GM12878 (cell line): ENCODE data around the gene PRPF6.

ENCODE experiments used
- CTCF ChIP-seq, 3 experiments: IDR thresholded peaks in 2 of 3; conservative IDR thresholded peaks in 1 of 3; 2 replicates each; pipeline ENCODE4 v1.5.1; 2011; ENCODE audit warnings: low read depth in 3 of 3, low read length in 3 of 3, mild to moderate bottlenecking in 3 of 3, control low read depth in 2 of 3, moderate library complexity in 2 of 3, inconsistent platforms in 1 of 3, mixed read lengths in 1 of 3; ENCODE audit not compliant: control insufficient read depth in 2 of 3, insufficient read depth in 1 of 3; ENCODE audit errors: extremely low read depth in 1 of 3
- EP300 ChIP-seq, 2 experiments: fragments of 150-350 bp in 1 of 2; IDR thresholded peaks; 2 replicates each; pipeline ENCODE4 v1.6.1; 2011 to 2012; ENCODE audit warnings: low read depth in 2 of 2, low read length in 2 of 2, borderline replicate concordance in 1 of 2, improper control_type of control experiment in 1 of 2, inconsistent platforms in 1 of 2; ENCODE audit not compliant: control insufficient read depth in 1 of 2
- JUND ChIP-seq: IDR thresholded peaks from 2 replicates; pipeline ENCODE4 v1.6.1; 2012; ENCODE audit warnings: low read depth, mild to moderate bottlenecking, low read length, improper control_type of control experiment, moderate library complexity
- NFYA ChIP-seq: IDR thresholded peaks from 2 replicates; pipeline ENCODE4 v1.6.1; 2011; ENCODE audit warnings: low read depth, mild to moderate bottlenecking, low read length, improper control_type of control experiment, borderline replicate concordance
- POLR2A ChIP-seq: IDR thresholded peaks from 2 replicates; pipeline ENCODE4 v1.6.1; 2011; ENCODE audit warnings: low read depth, mild to moderate bottlenecking, low read length
- ZNF207 ChIP-seq: fragments of 450-650 bp; IDR thresholded peaks from 2 replicates; pipeline ENCODE4 v1.6.1; 2014; ENCODE audit warnings: antibody characterized with exemption, mild to moderate bottlenecking, borderline replicate concordance

- TF ChIP-seq NFYA, result no peak
- no peak for TF ChIP-seq POLR2A
- TF ChIP-seq JUND, result no peak
- TF ChIP-seq EP300 (IDR thresholded peaks at IDR 0.05; ENCODE audit: borderline replicate concordance in 1 of 2, control insufficient read depth in 1 of 2, low read depth in 2 of 2, low read length in 2 of 2), result no peak
- no peak for TF ChIP-seq CTCF (IDR thresholded peaks at IDR 0.05 in 2 of 3, conservative IDR thresholded peaks at IDR 0.05 in 1 of 3; ENCODE audit: control insufficient read depth in 2 of 3, extremely low read depth in 1 of 3, insufficient read depth in 1 of 3, low read depth in 3 of 3, low read length in 3 of 3)
- TF ChIP-seq ZNF207, result no peak
Measured at GRCh38 chr20:63956664-63957003, 24.3 kb upstream of the PRPF6 start.
